GM19099 (cell line): ENCODE results near the gene ASB2.

Experiments used
- POLR2A ChIP-seq: IDR thresholded peaks from 3 replicates; pipeline ENCODE4 v1.6.1; 2011; ENCODE audit warnings: low read depth; ENCODE audit not compliant: insufficient read length; ENCODE audit errors: extremely low read depth

The ASB2 gene

DNA sequence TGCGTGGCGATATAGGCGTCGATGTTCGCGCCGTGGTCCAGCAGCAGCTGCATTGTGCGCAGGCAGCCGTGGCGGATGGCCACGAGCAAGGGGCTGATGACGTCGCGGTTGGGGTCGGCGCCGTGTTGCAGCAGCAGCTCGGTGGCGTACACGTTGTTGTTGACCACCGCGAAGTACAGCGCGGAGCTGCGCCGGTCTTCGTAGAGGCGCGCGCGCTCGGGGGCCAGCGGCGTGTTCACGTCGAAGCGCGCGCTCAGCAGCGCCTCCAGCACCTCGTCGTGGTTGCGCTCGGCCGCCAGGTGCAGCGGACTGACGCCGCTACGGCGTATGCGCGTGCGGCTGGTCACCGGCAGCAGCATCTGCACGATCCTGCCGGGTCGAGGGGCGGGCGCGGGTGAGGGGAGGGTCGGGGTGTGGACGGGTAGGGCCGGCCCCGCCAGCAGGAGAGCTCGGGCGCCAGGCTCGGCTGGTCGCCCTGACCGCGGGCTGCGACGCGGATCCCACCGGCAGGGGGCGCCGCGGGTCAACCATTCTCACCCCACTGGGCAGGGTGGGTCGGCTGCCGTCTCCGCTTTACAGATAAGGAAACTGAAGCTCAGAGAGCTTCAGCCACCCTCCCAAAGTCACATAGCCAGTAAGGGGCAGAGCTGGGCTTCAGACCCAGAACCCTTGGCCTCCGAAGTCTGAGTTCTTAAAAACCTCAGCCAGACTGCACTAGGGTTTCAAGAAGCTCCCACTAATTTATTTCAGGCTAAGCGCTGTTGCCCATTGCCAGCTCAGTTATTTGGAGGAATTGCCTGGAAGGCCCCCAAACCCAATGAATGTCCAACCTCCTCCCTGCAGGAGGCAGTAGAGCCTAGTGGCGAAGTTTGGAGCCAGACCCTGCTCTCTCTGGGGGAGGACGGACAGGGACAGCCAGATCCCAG, 36.8 kb downstream of the ASB2 start:
- TF ChIP-seq POLR2A = no peak

DNA sequence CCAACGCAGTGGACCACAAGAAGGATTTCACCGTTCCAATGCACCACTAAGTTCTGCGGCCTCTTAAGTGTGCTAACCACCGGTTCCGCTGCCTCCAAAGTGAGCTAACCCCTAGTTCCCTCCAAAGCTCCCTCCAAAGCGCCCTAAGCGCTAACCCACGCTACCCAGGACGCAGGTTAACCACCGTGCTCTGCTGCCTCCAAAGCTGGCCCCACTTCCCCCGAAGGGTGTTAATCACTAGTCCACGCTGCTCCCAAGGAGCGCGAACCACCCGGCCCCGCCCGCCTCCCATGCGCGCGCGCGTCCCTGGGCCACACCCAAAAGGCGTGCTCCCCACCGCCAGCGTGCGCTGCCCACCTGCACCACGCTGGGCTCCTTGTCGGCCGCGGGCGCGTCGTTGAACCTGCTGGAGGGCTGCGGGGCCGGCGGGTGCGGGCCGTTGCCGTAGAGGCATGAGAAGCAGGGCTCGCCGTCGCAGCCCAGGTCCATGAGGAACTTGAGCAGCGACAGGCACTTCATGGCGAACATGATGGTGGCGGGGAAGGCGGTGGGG, 37.5 kb downstream of the ASB2 start:
- TF ChIP-seq POLR2A = no peak

DNA sequence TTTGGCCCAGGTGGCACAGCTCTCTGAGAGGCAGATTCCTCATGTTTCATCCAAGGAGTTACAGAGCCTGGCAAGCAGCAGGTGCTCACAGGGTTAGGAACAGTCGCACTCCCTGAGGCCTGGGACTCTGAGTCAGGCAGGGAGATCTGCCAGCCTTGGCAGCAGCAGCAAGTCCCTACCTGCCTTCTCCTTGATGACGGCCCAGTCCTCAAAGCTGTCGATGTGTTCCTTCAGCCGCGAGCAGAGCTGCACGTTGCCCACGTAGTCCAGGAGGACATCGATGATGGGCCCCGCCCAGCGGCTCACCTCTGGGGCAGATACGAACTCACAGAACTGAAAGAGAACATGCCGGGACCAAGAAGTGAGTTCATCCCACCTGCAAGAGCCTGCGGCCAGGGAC, 38.9 kb downstream of the ASB2 start:
- TF ChIP-seq POLR2A = no peak

DNA sequence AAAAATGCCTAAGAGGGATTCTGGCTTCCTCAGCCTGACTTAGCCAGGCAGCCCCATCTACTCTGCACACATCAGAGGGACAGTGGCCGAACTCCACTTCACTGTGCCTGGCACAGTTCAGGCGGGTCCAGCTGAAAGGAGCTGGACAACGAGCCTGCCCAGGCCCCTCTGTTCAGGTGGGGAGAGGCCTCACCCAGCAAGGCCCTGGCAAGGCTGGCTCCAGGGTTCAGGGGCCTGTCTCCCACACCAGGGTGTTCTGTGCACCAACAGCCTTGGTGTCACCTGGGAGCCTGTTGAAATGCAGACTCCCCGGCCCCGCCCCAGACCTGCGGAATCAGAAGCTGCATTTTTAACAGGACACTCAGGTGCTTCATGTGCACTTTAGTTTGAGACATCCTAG, 39.4 kb downstream of the ASB2 start:
- TF ChIP-seq POLR2A = no peak

DNA sequence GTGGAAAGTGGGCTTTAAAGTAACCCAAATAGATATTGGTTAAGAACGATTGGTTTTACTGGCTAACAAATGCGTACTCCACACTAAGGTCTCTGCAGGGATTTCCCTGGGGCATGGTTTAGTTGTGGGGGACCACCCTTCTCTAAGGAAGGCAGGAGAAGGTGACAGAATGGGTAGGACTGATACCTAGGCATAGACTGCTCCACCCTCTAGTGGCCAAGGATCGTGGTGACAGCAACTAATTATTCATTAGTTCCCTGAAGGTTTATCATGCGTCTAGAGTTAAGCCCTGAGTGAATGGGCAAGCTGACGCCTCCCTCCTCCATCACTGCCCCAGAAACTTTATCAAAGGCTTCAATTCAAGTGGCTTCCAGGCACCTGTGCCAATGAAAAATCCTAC, 40.1 kb downstream of the ASB2 start:
- no peak for TF ChIP-seq POLR2A

DNA sequence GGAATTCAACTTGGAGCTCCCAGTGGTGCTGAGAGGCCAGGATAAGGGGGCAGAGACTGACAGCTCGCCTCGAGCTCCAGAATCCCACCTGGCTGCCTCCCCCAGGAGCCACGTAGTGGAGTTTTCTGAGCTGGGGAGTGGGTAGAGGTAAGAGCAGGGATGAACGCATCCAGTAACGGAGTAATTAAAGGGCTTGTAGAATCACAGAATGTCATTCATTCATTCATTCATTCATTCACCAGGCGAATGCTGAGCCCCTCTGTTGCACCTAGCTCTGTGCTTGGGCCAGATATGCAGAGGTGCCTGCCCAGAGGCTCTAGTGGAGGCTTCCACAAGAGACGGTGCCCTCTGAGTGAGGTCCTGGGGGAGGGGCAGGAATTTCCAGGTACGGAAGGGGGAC, 41.2 kb downstream of the ASB2 start:
- no peak for TF ChIP-seq POLR2A

DNA sequence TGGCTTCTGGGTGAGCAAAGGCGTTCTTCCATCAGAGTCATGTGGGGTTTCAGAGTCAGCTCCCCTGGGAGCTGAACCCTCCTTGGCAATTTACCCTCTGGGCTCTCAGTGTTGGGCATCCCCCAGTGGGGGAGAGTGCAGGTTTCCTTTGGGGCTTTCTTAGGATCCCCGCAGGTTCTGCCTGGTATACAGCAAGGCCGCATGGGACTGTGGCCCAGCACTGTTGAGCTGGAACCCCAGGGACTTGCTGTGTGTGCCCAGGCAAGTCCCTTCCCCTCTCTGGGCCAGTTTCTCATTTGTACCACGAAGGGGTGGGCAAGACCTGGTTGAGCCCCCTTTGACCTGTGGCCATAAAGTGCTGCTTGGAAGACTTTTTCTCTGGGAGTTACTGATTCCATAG, 43.7 kb downstream of the ASB2 start:
- TF ChIP-seq POLR2A = no peak

DNA sequence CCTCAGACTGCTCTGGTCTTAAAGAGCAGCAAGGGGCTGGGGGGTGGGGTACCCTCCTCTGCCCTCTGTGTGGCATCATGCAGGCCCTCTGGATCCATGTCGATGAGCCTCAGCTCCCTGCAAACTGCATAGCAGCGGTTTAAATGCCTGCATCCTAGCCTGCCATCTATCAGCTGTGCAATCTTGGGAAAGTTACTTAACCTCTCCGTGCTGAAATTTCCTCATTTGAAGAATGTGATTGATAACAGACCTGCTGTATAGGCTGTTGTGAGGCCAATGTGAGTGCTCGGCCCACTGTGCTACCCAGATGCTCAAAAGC, 45.4 kb downstream of the ASB2 start:
- no peak for TF ChIP-seq POLR2A

DNA sequence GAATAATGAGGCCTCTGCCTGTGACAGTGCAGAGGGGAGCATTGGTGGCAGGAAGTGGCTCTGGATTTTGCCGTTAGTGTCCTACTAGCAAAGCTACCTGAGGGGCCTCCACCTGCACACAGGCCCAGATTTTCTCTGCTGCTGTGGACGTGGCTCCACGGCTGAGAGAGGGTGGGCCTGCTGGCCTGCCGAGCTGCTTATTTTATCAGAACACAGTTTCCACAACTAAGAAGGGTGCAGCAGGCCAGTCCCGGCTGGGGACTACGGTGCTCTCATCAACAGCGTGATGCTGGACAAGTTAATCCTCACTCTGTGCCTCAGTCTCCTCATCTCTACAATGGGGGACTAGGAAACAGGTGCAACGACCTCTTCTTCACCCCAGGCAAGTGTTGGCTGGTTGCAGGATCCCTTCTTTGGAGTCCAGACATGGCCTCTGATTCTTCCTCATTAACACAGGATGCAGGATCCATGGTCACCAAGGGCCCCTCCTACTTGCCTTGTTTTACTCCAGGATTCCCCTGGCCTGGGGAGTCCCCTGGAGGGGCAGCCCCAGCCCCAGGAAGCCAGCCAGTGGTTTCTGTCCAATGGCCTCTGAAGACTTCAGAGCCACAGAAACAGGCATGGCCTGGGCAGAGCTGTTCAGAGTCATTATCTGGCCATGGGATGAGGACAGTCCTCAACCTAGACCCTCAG, 45.9 kb downstream of the ASB2 start:
- TF ChIP-seq POLR2A = no peak

DNA sequence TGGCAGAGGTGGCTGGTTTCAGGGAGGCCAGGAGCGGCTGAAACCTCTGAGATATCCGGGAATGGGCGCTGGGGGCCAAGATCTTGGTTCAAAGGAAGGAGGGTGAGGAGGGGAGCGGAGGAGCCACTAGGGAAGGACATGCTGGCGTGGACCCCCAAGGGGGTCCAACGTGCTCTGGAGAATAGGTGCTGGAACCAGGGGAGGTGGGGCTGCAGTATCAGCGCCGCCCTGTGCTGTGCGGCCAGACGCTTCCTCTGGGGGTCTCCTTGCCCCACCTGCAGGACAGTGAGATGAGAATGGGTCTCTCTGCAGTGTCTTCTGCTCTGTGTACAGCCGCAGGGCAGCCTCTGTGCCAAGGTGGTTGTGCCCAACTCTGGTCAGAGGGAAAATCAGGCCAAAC, 46.7 kb downstream of the ASB2 start:
- TF ChIP-seq POLR2A = no peak

DNA sequence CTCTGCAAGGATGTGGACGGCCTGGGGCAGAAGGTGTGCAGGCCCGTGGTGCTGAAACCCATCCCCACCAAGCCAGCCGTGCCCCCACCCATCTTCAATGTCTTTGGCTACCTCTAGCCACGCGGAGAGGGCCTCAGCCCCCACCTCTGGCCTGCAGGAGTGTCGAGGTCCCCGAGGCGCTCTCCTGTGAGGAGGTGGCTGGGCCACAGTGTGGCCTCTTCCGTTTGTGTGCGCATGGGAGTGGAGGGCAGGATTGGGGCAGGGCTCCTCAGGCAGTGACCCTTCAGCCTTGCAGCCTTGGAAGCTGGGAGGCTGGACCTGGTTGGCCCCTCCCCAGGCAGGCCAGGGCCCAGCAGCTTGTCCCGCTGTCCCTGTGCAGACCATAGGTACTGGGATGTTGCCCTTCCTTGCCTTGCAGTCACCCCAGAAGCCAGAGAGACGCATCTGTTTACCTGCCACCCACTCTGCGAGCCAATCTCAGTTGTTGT, 47.3 kb downstream of the ASB2 start:
- TF ChIP-seq POLR2A = no peak

DNA sequence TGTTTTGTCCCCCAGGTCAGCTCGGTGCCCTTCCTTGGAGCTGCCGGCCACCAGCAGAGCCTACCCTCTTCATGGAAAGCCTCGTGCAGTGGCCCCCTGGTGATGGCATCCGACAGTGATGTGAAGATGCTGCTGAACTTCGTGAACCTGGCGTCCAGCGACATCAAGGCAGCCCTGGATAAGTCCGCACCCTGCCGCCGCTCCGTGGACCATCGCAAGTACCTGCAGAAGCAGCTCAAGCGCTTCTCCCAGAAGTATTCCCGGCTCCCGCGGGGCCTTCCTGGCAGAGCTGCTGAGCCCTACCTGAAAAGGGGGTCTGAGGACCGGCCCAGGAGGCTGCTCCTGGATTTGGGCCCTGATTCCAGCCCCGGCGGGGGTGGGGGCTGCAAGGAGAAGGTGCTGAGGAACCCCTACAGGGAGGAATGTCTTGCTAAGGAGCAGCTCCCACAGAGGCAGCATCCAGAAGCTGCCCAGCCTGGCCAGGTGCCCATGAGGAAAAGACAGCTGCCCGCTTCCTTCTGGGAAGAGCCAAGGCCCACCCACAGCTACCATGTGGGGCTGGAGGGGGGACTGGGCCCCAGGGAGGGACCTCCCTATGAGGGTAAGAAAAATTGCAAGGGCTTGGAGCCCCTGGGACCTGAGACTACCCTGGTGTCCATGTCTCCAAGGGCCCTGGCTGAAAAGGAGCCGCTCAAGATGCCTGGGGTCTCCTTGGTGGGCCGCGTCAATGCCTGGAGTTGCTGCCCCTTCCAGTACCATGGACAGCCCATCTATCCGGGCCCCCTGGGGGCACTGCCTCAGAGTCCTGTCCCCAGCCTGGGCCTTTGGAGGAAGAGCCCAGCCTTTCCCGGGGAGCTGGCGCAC, 48.0 kb downstream of the ASB2 start:
- no peak for TF ChIP-seq POLR2A

DNA sequence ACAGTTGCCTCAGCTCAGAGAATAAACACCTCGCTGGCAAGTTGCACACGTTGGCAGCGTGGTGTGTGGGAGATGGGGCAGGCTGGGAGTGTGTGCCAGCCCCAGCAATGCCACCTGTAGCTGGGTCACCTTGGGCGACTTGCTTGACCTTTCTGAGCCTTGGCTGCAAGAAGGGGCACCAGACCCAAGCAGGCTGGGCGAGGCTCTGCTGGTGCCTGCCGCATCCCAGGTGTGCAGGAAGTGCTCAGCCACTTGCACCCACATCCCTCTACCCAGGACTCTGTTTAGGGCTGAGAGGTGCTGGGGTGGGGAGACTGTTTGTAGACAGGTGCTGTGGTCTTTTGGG, 48.6 kb downstream of the ASB2 start:
- TF ChIP-seq POLR2A = no peak

DNA sequence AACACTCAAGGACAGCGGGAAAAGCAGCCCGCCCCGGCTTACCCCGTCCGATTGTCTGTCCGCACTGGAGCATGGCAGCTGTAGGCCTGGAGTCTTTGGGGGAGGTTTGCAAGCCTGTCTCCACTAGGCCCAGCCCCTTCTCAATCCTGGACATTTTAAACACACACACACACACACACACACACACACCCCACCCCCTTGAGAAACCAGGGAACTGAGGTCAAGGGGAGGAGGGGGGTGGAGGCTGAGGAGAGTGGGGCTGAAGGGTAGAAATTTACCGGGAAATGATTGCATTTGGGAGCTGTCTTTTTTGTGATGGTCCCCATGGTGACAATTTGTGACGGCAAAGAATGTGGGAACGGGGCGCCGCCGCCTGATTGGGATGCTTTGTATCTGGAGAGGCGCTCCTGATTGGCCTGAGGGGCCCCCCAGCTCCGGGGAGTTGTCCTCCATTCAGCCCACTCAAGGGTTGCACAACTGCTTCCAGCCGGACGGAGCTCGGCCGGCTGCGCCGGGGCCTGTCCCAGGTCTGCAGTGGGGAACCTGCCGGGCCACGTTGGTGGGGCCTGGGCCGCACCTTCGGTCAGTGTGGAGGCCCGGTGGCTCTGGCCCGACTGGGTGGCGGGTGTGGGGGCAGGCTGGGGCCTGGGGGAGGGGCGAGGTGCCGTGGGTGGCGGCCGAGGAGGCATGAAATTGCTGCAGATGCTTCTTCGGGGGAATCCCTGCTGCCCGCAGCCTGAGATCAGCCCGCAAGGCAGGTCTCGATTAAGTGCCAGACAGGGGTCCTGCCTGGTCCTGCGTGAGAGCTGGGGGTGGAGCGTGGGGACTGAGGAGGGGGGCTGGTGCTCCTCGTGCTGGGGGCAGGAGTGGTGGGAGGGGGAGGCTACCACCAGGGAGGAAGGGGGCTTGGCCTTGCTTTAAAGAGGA, 49.2 kb downstream of the ASB2 start, which contains the start of gene FAM181A:
Gene FAM181A, plus strand, starts transcription at position 472 of the 927 bp plus-strand sequence. CDS start 942 bp downstream, outside the sequence.
- no peak for TF ChIP-seq POLR2A
